ENCODE results near the gene LDLRAD4.

LDLRAD4 gene

DNA sequence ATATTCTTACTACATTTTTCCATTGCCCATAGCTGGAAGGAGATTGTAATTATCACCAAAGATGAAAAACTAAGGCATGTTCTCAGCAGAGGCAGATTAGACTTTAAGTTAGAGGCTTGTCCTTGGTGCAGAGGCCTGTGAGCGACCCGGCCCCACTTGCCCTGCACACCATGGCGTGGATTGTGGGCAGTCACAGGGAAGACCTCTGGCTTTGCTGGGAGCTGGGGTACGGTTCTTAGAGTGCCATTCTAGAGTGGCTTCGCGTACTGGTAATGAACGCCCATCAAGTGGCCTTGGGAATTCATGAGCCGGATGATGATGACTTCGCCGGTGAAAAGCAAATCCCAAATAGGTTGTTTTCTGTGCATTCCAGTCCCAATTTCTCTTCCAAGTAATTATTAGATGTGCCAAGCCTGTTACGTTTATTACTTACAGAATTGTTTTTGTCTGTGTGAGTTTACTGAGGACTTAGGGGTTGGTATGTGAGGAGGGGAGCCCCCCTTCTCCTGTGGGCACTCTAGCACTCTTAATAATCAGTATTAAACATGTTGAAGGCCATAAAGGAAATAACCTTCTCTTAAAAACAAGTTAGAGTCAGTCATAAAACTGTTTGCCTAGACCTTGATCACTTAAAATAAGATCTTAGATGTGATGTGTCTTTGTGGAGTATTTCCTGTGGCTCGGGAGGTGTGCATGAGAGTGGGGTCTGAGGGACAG, 90.6 kb downstream of the LDLRAD4 start:
- no peak for DNase-seq (ENCODE audit: low read depth)

DNA sequence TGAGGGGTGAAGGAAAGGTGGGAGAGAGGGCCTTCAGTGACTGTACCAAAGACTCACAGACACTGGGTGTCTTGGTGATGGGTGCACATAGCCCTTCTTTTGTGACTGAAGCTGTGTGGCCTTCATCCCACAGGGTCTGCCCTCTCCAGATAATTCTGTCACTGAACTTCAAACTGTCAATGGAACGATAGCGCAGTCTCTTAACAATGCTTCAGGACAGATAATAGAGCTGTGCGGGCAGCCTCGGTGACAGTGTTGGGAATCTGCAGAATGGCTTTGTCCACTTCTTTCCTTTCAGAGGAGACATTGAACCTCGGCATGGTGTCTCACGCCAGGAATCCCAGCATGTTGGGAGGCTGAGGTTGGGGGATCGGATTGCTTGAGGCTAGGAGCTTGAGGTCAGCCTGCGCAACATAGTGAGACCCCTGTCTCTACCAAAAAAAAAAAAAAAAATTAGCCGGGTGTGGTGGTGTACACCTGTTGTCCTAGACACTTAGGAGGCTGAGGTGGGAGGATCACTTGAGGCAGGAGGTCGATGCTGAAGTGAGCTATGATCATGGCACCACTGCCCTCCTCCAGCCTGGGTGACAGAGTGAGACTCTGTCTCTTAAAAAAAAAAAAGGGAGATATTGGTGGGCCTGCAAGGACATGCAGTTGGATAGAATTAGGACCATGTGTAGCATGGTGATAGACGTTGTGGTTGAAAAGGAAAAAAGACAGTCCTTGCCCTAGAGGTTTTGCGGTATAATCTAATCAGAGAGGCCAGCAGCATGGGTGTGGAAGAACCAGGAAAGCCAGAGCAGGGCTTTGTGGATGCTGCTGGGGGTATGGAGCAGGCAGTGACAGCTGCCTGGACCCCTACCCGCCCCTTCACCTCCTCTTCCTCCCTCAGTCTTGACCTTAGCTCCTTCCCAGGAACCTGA, 91.4 kb downstream of the LDLRAD4 start:
- no peak for DNase-seq (ENCODE audit: low read depth)

DNA sequence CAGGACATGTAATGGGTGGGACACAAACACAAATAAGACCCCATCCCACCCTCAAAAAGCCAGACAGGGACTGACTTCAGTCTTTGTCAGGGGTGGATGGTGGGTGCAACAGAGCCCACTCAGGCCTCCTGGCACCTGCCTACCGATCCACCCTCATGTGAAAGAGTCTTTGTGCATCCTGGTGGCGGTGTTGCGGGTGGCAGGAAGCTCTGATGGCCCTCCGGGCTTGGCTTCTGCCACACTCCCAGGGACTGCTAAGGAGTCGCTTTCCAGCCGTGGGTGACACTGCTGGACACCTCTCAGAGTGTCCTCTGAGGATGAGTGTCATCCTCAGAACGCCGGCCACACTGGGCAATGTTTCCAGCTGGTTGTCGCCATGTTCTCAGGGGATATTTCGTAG, 92.6 kb downstream of the LDLRAD4 start:
- DNase-seq (ENCODE audit: low read depth) = no peak

DNA sequence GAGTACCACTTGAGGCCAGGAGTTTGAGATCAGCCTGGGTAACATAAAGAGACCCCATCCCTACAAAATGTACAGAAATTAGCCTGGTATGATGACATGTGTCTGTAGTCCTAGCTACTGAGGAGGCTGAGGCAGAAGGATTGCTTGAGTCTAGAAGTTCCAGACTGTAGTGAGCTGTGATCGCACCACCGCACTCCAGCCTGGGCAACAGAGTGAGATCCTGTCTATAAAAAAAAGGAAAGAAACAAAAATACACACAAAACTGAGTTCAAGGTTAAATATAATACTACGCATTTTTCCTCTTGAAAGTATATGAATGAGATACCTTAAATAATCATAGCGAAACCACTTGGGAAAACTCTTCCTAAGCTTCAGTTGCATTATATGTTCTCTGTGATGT, 94.0 kb downstream of the LDLRAD4 start:
- DNase-seq (ENCODE audit: low read depth) = no peak

DNA sequence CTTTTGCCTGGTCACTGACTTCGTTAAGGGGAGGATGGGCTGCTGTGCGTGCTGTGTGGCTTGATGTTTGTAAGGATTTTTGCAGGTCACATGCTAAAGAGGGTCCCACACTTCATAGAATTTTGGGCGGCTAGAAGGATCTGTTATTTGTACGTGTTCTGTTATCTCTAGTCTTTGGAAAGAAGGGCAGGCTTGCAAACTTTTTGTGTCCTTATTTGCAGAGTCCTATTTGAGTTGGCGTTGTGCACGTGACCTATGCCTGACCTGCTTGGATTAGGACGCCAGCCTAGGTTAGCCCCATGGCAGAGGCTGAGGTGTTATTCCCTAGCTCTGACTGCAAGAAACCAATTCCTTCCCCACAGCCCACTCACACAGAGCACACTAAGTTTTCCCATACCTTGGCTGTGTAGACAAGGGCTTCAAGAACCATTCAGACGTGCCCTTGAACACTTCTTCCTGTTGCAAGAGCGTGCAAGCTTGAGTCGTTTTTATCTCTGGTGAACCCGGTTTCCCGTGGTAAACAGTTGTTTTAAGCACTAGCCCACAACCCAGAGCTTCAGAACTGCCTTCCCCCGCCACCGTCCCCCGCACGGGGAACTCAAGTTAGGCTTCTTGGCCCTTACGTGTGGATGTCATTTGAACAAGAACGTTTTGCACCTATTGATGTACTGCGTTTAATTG, 94.6 kb downstream of the LDLRAD4 start:
- DNase-seq (ENCODE audit: low read depth) = no peak

DNA sequence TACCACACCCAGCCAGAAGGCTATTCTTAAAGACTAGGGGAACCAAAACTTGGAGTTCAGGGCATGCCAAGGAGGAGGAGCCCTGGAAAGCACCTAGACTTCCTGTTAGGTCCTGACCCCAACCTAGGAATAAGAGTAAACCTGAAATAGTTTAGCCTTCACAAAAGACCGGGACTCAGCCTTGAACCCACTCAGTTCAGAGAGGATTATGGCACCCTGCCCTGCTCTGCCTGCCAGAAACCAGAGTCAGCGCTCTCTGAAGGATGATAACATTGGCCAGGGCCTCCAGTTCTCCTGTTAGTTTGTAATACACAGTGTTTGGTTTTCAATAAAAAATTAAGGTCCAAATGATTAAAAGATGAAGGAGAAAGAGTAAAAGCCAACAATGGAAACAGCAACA, 96.4 kb downstream of the LDLRAD4 start:
- DNase-seq (ENCODE audit: low read depth) = no peak

DNA sequence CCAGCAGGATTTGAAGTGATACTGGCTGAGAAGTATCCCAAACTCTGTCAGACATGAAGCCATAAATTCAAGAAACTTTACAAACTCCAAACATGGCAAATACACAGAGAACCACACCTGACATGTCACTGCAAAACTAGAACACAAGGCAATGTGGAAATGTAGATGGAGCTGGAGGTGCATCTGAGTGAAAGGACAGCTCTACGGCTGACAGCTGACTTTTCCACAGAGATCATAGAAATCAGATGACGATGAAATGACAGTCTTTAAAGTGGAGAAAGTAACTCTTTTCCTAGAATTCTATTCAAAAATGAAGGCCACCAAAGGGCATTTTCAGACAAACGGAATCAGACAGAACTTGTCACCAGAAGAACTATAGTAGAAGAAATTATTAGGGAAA, 97.5 kb downstream of the LDLRAD4 start:
- DNase-seq (ENCODE audit: low read depth) = no peak

DNA sequence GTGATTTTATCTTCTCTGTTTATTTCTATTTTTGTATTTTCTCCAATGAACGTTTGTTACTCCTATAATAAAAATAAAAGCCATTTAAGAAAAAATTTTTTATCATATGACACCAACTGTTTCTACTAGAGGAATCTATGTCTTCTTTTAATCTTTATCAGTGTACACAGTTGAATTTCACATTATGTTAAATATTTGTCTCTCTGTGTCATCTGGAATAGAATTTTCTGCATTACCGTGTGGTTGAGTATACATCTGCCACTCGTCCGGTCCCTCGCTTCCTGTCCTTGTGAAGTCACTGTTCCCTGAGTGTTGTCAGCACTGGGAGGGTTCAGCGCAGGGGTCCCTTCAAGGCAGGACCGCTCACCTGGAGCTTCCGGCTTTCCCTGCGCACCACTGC, 99.2 kb downstream of the LDLRAD4 start:
- DNase-seq (ENCODE audit: low read depth) = no peak

DNA sequence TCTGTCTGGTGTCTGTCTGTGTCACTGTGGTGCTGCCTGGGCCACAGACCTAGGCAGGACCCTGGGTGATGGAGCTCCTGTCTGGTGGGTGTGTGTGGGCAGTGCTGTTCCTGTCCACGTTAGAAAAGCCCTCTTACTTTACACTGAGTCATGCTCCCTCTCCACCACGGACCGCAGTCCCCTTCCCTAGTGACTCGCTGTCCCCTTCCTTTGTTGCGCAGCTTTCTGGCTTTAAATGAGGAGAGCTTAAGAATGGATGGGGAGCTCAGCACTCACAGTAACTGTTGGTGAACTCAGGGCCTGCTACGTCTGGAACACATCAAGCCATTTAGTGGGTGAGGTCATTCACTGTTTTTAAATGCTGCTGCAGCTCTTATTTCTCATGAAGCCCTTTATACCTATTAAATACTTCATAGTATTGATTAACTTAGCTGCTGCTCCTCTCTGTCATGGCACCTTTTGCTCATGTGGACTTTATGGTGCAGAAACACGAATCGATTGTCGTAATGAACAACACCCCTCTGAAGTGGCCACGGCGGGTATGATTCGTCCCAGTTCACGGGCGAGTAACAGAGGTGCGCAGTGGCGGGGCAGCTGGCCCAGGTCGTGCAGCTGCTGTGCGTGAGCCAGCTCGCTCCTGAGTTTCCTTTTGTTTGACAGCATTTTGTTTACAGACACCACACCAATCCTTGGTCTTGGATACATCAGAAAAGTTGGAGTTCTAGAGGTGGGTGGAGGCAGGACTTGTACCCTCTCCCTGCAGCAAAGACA, 100.4 kb downstream of the LDLRAD4 start:
- DNase-seq (ENCODE audit: low read depth) = no peak

DNA sequence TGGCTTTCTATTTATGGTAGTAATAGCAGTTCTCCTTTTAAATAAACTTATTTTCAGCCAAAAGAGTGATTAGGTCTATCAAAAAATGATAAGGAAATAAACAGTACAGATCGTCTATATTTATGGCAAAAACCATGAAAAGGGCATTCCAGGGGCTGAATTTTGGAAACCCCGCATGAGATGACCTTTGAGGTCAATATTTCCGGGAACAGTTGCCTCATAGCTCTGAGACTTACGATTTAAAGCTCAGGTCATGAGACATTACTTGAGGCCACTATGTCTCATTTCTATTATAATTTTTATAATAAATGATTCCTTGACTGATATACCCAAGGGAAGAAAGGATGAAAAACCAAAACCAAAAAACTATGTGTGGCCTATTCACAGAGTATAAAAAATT, 101.1 kb downstream of the LDLRAD4 start:
- DNase-seq (ENCODE audit: low read depth) = no peak

DNA sequence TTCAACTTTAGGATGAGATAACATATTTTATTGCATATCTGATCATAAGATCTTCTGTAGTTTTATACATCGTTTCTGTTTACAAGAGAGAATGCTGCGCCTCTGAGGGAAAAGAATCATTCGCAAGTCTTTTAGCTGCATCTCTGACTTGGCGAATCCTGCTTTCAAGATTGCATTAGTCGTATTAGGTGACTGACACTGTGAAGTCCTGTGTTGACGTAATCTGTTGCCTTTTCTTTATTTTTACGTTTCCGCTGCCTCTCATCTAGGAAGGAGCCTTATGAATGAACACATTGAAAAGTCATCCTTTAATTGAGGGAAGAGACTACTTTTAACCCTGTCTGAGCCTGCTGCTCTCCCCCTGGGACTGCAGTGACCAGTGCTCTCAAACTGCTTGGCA, 101.5 kb downstream of the LDLRAD4 start:
- no peak for DNase-seq (ENCODE audit: low read depth)

DNA sequence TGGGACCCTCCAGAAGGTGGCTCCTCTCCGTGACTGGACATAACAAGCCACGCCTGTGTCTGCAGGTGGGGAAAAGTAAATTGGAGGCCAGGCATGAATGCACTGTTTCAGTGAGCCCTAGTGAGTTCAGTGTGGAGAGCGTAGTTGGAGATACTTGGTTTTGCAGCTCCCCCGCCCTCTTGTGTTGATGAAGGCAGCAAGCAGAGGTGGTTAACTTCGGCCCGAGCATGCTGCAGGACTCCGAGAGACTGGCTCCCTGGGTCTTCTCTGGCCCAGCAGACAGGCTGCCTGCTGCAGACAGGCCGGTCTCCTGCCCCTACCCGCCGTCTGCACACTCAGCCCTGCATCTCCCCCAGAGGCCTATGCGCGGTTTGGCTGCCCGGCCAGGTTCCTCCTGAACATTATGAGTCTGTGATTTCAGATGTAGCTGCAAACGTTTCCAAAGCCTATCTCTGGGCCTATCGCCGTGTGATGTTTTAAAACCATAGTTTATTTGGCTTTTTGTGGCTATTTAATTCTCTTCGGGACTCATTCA, 102.4 kb downstream of the LDLRAD4 start:
- DNase-seq (ENCODE audit: low read depth) = no peak

DNA sequence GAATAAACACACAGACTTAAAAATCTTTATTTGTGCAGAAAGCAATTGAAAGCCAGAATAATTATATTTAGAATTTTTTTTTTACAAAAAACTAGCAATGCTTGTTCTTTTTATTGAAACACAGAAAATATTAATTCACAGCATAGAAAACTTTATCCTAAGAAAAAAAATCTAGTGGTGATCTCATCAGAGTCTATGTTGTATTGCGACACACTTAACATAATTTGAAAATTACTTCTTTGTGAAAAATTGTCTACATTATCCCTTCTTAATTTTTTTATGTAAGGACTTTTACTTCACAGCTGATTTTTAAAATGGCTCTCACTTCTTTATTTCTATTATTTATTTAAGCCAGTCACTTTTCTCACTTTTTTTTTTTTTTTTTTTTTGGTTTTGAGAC, 103.4 kb downstream of the LDLRAD4 start:
- DNase-seq (ENCODE audit: low read depth) = no peak

DNA sequence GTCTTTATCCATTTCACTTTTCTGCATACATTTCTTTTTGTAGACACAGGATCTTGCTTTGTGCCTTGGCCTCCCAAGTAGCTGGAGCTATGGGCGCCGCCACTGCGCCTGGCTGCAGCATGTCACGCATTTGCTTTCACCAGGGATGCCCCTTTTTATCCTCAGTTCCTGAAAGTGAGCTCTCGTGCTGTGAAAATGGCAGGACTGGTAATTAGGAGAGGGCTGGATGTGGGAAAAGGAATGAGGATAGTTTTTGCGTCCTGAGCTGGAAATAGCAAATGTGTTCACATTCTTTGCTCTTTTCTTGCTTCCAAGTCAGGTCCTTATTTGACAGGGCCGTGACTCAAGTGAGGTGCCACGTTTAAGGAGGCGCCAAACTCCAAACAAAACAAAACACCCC, 104.6 kb downstream of the LDLRAD4 start:
- DNase-seq (ENCODE audit: low read depth) = no peak

DNA sequence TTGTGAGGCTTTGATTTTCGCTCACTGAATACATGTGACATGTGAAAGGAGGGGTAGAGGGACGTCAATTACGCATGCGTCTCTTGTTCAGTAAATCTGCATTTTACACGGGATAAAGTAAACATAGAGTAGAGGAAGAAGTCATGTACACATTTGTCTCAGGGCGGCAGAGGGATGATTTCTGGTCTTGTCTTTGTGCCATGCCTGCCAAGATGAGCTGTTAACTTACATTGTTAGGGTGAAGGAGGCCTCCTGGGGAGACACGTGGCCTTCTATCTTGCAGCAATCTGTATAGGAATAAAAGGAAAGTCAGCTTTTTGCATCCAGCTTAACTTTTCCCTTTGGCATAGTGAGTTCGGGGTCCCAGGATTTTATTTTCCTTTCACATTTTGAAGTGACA, 106.3 kb downstream of the LDLRAD4 start:
- DNase-seq (ENCODE audit: low read depth) = no peak

DNA sequence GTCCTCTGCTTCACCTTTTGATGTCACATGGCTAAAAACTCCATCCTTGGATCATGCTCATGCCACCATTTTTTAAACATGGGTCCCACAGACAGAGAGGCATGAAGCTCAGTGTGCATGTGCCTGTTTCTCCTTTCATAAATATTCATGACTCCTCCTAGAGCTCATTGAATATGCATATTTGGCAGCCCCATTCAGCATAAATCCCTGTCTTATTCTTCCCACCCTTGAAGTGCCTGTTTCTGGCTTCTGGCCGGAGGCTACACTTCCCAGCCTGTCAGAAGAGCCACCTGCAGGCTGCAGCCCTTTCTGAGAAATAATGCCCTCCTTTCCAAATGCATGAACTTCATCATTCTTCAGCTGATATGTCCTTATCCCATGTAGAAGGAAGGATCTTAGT, 109.7 kb downstream of the LDLRAD4 start:
- no peak for DNase-seq (ENCODE audit: low read depth)

DNA sequence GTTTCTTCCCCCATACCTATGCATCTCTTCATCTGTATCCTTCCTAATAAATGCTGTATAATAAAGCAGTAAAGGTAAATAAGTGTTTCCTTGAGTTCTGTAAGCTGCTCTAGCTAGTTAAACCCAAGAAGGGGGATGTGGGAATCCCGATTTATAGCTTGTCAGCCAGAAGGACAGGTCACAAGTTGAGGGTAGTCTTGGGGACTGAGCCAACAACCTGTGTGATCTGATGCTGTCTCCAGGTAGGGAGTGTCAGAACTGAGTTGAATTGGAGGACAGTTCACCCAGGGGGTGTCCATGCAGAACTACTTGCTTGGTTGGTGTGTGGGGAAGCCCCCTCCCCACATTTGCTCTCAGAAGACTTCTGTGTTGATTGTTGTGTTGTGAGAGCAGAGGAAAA, 112.4 kb downstream of the LDLRAD4 start:
- no peak for DNase-seq (ENCODE audit: low read depth)

DNA sequence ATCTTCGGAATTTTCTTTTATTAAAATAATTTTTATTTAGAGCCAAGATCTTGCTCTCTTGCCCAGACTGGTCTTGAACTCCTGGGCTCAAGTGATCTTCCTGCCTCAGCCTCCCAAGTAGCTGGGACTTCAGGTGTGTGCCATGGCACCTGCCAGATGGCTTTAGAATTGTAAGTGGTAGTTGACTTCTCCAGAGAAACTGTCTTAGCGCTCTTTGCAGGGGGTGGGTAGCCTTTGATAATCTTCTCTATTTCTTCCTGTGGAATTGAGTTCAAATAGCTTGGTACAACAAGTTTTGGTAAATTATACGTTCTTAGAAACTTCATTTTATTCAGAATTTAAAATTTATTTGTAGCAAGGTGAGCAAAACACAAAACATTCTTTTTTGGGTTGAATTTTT, 113.3 kb downstream of the LDLRAD4 start:
- no peak for DNase-seq (ENCODE audit: low read depth)

DNA sequence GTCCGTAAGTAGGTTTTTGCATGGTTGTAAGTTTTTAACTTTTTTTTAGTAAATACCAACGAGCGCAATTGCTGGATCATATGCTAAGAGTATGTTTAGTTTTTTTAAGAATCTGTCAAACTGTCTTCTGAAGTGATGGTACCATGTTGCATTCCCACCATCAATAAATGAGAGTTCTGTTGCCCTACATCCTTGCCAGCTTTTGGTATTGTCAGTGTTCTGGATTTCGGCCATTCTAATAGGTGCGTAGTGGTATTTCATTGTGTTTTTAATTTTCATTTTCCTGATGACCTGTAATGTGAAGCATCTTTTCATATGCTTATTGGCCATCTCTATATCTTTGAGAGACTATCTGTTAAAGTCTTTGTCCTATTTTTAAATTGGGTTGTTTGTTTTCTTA, 114.3 kb downstream of the LDLRAD4 start:
- DNase-seq (ENCODE audit: low read depth) = no peak

DNA sequence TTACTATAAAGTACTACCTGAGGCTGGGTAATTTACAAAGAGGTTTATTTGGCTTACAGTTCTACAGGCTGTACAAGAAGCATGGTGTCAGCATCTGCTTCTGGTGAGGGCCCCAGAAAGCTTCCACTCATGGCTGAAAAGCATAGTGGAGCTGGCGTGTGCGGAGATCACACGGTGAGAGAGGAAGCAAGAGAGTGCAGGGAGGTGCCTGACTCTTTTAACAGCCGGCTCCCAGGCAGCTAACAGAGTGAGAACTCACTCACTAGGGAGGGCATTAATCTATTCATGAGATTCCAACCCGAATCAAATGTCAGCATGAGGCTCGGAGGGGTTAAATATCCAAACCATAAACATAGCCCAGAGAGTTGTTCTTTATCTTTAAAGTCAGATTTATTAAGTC, 117.3 kb downstream of the LDLRAD4 start:
- DNase-seq (ENCODE audit: low read depth) = no peak

DNA sequence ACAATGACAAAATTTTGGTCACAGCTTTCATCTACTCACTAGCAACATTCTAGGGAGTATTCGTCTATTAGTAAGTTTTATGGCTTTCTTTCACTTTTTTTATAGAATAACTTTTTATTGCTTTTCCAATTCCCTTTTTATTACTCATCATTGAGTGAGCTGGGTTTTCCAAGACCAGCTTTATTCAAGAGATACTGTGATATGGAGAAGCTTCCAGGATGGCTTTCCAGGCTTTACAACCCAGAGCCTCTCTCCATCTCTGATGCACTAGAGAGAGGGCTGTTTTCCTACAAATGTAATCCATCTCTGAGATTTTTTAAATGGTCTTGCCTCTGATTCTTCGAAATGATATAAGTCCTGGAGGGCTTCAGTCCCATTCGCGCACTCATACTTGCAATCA, 118.3 kb downstream of the LDLRAD4 start:
- DNase-seq (ENCODE audit: low read depth) = no peak

DNA sequence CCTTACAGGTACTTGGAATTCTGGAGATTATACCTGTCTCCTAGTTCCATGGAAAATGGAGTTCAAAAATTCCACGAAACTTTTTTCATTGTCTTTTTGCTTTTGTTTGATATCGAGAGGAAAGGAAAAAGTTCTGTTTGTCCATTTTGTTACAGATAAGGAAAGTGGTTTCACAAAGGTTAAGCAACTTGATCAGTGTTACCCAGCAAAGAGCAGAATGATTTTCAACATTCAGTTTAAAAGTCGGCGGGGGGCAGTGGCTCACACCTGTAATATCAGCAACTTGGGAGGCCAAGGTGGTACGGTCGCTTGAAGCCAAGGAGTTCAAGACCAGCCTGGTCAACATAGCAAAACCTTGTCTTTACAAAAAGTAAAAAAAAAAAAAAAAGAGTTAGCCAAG, 118.8 kb downstream of the LDLRAD4 start:
- DNase-seq (ENCODE audit: low read depth) = no peak

Measured in T follicular helper cell (primary cell).